Esophagus (tissue), 2 donors: ENCODE data around the gene ITGB3. TPM values are rescaled to one million over a fixed set of nuclear protein-coding genes. Genes with fewer than 3 reads are reported as not detected.

ENCODE experiments used
- H3K27ac ChIP-seq, 2 donors: one replicate each; pipeline ENCODE4 v1.5.1; 2013; ENCODE audit warnings: low read depth in 2 of 2, mild to moderate bottlenecking in 2 of 2, inconsistent platforms in 1 of 2, low read length in 1 of 2, moderate library complexity in 1 of 2
- H3K27me3 ChIP-seq, 2 donors: one replicate each; pipeline ENCODE4 v1.6.1; 2013; ENCODE audit warnings: low read length in 2 of 2, control low read depth in 1 of 2, mild to moderate bottlenecking in 1 of 2; ENCODE audit not compliant: insufficient read depth in 2 of 2, control insufficient read depth in 1 of 2
- H3K36me3 ChIP-seq, 2 donors: one replicate each; pipeline ENCODE4 v1.6.1; 2013; ENCODE audit warnings: low read length in 1 of 2; ENCODE audit not compliant: control insufficient read depth in 2 of 2, insufficient read depth in 2 of 2
- H3K4me1 ChIP-seq, 2 donors: one replicate each; pipeline ENCODE4 v1.6.1; 2013; ENCODE audit warnings: low read length in 1 of 2; ENCODE audit not compliant: control insufficient read depth in 2 of 2, insufficient read depth in 2 of 2
- H3K4me3 ChIP-seq, 2 donors: one replicate each; pipeline ENCODE4 v1.5.1; 2013; ENCODE audit warnings: low read length in 2 of 2, mild to moderate bottlenecking in 2 of 2, low read depth in 1 of 2, moderate library complexity in 1 of 2
- H3K9me3 ChIP-seq, 2 donors: one replicate each; pipeline ENCODE4 v1.6.1; 2013; ENCODE audit warnings: mild to moderate bottlenecking in 2 of 2, low read depth in 1 of 2, low read length in 1 of 2, moderate library complexity in 1 of 2; ENCODE audit not compliant: control insufficient read depth in 2 of 2, insufficient read depth in 1 of 2
- WGBS, 2 donors: extraction: QIAGEN DNeasy Blood & Tissue Kit; methylation state at CpG; one replicate each; pipeline ENCODE4 v1.1.7; 2013; 5-methylcytosine and 5-hydroxymethylcytosine counted together
- polyA plus RNA-seq, 2 donors: library from polyadenylated mRNA; stranded (reverse); fragments of 200-250 nt; gene quantifications; one replicate each; pipeline ENCODE4 v1.2.3, GENCODE V29; 2013
- donor health status: healthy with polysubstance abuse.
- donor health status: Bipolar disorder and iron deficiency.

The ITGB3 gene
- polyA plus RNA-seq, 2 donors: 0.71 to 1.0 TPM

- Histone ChIP-seq H3K27ac (no peak overlapping the region), H3K4me3 (no peak overlapping the region), H3K4me1 (no peaks in the 10 kb centered on the region), H3K27me3 (no peaks in the 10 kb centered on the region), H3K9me3 (no peaks in the 10 kb centered on the region), H3K36me3 (no peaks in the 10 kb centered on the region)
- WGBS, 2 donors: 65 to 72% methylated on average over 3 of the region's 3 CpGs
Observed at GRCh38 chr17:47240806-47241205, 12.8 kb upstream of the ITGB3 start.

DNA sequence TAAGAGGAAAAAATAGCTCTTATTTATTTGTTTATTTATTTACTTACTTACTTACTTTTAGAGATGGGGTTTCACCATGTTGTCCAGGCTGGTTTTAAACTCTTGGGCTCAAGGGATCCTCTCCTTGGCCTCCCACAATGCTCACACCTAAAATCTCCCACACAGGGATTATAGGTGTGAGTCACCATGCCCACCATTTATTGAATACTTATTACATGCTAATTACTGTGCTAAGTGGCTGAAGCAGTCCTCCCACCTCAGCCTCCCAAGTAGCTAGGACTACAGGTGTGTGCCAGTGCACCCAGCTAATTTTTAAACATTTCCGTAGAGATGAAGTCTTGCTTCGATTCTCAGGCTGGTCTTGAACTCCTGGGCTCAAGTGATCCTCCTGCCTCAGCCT, 11.0 kb upstream of the ITGB3 start:
- Histone ChIP-seq H3K4me3 (no peak overlapping the region), H3K27me3 (no peaks in the 10 kb centered on the region), H3K9me3 (no peaks in the 10 kb centered on the region), H3K4me1 (no peaks in the 10 kb centered on the region), H3K27ac (no peak overlapping the region), H3K36me3 (no peaks in the 10 kb centered on the region)
- WGBS, 2 donors: 93 to 96% methylated on average over 2 of the region's 2 CpGs

GRCh38 chr17:47243737-47244598, 9.7 kb upstream of the ITGB3 start:
- H3K36me3 ChIP-seq: no peaks in the 10 kb centered on the region
- H3K4me1 ChIP-seq: no peaks in the 10 kb centered on the region
- 81 to 89% methylated on average over 9 of the region's 9 CpGs for WGBS, 2 donors
- no peaks in the 10 kb centered on the region for H3K27me3 ChIP-seq
- H3K9me3 ChIP-seq: no peaks in the 10 kb centered on the region
- no peak overlapping the region for H3K4me3 ChIP-seq
- H3K27ac ChIP-seq: no peak overlapping the region

GRCh38 chr17:47244697-47245096, 8.9 kb upstream of the ITGB3 start:
- Histone ChIP-seq H3K9me3 (no peaks in the 10 kb centered on the region), H3K27ac (no peak overlapping the region), H3K4me3 (no peak overlapping the region), H3K27me3 (no peaks in the 10 kb centered on the region), H3K36me3 (no peaks in the 10 kb centered on the region), H3K4me1 (no peaks in the 10 kb centered on the region)
- 73 to 90% methylated on average over 2 of the region's 2 CpGs for WGBS, 2 donors

GRCh38 chr17:47246120-47246519, 7.5 kb upstream of the ITGB3 start:
- Histone ChIP-seq H3K36me3 (no peaks in the 10 kb centered on the region), H3K9me3 (no peaks in the 10 kb centered on the region), H3K27me3 (no peaks in the 10 kb centered on the region), H3K4me1 (no peaks in the 10 kb centered on the region), H3K27ac (no peak overlapping the region), H3K4me3 (no peak overlapping the region)
- WGBS, 2 donors: 76% methylated on average over 2 of the region's 2 CpGs

DNA sequence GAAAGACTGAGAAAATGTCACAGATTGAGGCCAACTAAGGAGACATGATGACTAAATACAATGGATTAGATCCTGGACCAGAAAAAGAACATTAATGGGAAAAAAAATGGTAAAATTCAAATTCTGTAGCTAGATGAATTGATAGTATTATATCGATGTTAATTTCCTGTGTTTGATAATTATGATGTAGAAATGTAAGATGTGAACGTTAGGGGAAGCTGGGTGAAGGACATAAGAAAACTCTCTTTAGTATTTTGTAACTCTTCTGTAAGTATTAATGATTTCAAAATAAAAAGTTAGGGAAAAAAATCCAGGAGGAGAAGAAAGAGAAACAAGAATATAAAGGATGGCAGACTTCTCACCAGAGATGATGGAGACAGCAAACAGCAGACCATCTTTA, 2.8 kb upstream of the ITGB3 start:
- no peaks in the 10 kb centered on the region for H3K36me3 ChIP-seq
- no peak overlapping the region for H3K27ac ChIP-seq
- no peaks in the 10 kb centered on the region for H3K9me3 ChIP-seq
- H3K4me1 ChIP-seq: peaks cover 0 to 5% of the 10 kb centered on the region in 2 donors
- no peaks in the 10 kb centered on the region for H3K27me3 ChIP-seq
- no peak overlapping the region for H3K4me3 ChIP-seq
- whole genome bisulfite sequencing, 2 donors: 87 to 90% methylated on average over 2 of the region's 2 CpGs

- 77 to 90% methylated on average over 1 of the region's 1 CpG for WGBS, 2 donors
- H3K4me3 ChIP-seq: no peak overlapping the region
- H3K4me1 ChIP-seq: peaks cover 0 to 5% of the 10 kb centered on the region in 2 donors
- H3K27ac ChIP-seq: no peak overlapping the region
- H3K9me3 ChIP-seq: no peaks in the 10 kb centered on the region
- H3K27me3 ChIP-seq: no peaks in the 10 kb centered on the region
- H3K36me3 ChIP-seq: no peaks in the 10 kb centered on the region
Observed at GRCh38 chr17:47251421-47251940, 2.1 kb upstream of the ITGB3 start.

GRCh38 chr17:47252209-47252608, 1.4 kb upstream of the ITGB3 start:
- WGBS, 2 donors: 97 to 100% methylated on average over 1 of the region's 1 CpG
- no peaks in the 10 kb centered on the region for H3K36me3 ChIP-seq
- H3K9me3 ChIP-seq: no peaks in the 10 kb centered on the region
- no peak overlapping the region for H3K27ac ChIP-seq
- H3K27me3 ChIP-seq: no peaks in the 10 kb centered on the region
- no peak overlapping the region for H3K4me3 ChIP-seq
- H3K4me1 ChIP-seq: peaks cover 0 to 5% of the 10 kb centered on the region in 2 donors

- no peaks in the 10 kb centered on the region for H3K27me3 ChIP-seq
- no peaks in the 10 kb centered on the region for H3K9me3 ChIP-seq
- H3K4me1 ChIP-seq: peaks cover 0 to 5% of the 10 kb centered on the region in 2 donors
- H3K27ac ChIP-seq: peak overlapping the region; percentile 43 to 52
- 68 to 69% methylated on average over 10 of the region's 10 CpGs for WGBS, 2 donors
- no peaks in the 10 kb centered on the region for H3K36me3 ChIP-seq
- H3K4me3 ChIP-seq: peak overlapping the region; percentile 52 to 60
Observed at GRCh38 chr17:47252766-47253512, 688 bp upstream of the ITGB3 start.
